Tibial nerve (tissue), 4 donors: ENCODE data around the gene TBX1. TPM values are rescaled to one million over a fixed set of nuclear protein-coding genes. Genes with fewer than 3 reads are reported as not detected.

Experiments used
- DNase-seq, 2 donors: peaks; one replicate each; pipeline ENCODE4 v3.0.0-alpha.2; 2019; ENCODE audit warnings: low spot score in 2 of 2
- H3K27ac ChIP-seq, 4 donors: fragments of 200-600 bp; sonication (generic) in 3 of 4; one replicate each; pipeline ENCODE4 v1.5.1; 2017 to 2019; ENCODE audit warnings: mild to moderate bottlenecking in 1 of 4
- H3K27me3 ChIP-seq, 2 donors: fragments of 200-600 bp; sonication (generic) in 1 of 2; one replicate each; pipeline versions ENCODE4 v1.5.1 to v1.6.0; 2017 to 2019
- H3K36me3 ChIP-seq, 3 donors: fragments of 200-600 bp; sonication (generic); one replicate each; pipeline ENCODE4 v1.5.1; 2018 to 2019
- H3K4me1 ChIP-seq, 4 donors: fragments of 200-600 bp; sonication (generic) in 3 of 4; one replicate each; pipeline ENCODE4 v1.5.1; 2017 to 2019
- H3K4me3 ChIP-seq, 4 donors: fragments of 200-600 bp; sonication (generic) in 3 of 4; one replicate each; pipeline ENCODE4 v1.5.1; 2017 to 2019; ENCODE audit warnings: mild to moderate bottlenecking in 1 of 4, moderate library complexity in 1 of 4
- H3K9me3 ChIP-seq, 4 donors: fragments of 200-600 bp; sonication (generic) in 3 of 4; one replicate each; pipeline ENCODE4 v1.5.1; 2017 to 2019
- CTCF ChIP-seq, 5 experiments: fragments of 200-600 bp in 3 of 5; fragments of 450-650 bp in 2 of 5; sonication (generic) in 3 of 5; IDR thresholded peaks; one replicate each; pipeline ENCODE4 v1.5.1; 2016 to 2019; ENCODE audit warnings: antibody characterized with exemption in 5 of 5, mild to moderate bottlenecking in 3 of 5, moderate library complexity in 2 of 5
- EP300 ChIP-seq, 2 donors: sonication (generic); formaldehyde crosslinking; IDR thresholded peaks; one replicate each; pipeline ENCODE4 v1.6.1; 2017; ENCODE audit warnings: antibody characterized with exemption in 2 of 2, mild to moderate bottlenecking in 1 of 2
- POLR2A ChIP-seq, 2 donors: fragments of 450-650 bp; IDR thresholded peaks; one replicate each; pipeline ENCODE4 v1.6.1; 2017; ENCODE audit warnings: antibody characterized with exemption in 2 of 2, mild to moderate bottlenecking in 2 of 2, moderate library complexity in 2 of 2
- WGBS, 2 donors: methylation state at CpG; one replicate each; pipeline ENCODE4 v1.1.5; 2018; 5-methylcytosine and 5-hydroxymethylcytosine counted together
- total RNA-seq, 4 donors: library from RNA; depleted of rRNA; stranded (reverse); fragments of >200 nt; gene quantifications; one replicate each; pipeline ENCODE4 v1.1.0, GENCODE V29; 2016

Gene TBX1
- total RNA-seq, 4 donors from 2014 or later, result 0.42 to 3.6 (median 2.6) TPM

- no peak overlapping the region for H3K4me3 ChIP-seq
- WGBS, 2 donors, result 60 to 64% methylated on average over 61 of the region's 61 CpGs
- TF ChIP-seq POLR2A (IDR thresholded peaks at IDR 0.05), result no peak
- TF ChIP-seq EP300 (IDR thresholded peaks at IDR 0.05), result no peak
- TF ChIP-seq CTCF (IDR thresholded peaks at IDR 0.05), result no peak
These were observed 33.0 kb upstream of the TBX1 start for GRCh38 chr22:19727310-19728150.

GRCh38 chr22:19728271-19728670 is 32.3 kb upstream of the TBX1 start:
- Histone ChIP-seq H3K36me3 (no peaks in the 10 kb centered on the region), H3K9me3 (no peaks in the 10 kb centered on the region), H3K4me1 (peaks cover 0 to 22% (median 8%) of the 10 kb centered on the region in 4 donors), H3K27ac (no peak overlapping the region), H3K27me3 (peaks cover 0 to 18% of the 10 kb centered on the region in 2 donors), H3K4me3 (no peak overlapping the region)
- DNase-seq, result no peak
- 75 to 85% methylated on average over 5 to 6 of the region's 6 CpGs for WGBS, 2 donors
- TF ChIP-seq CTCF (IDR thresholded peaks at IDR 0.05), result no peak
- TF ChIP-seq POLR2A (IDR thresholded peaks at IDR 0.05), result no peak
- TF ChIP-seq EP300 (IDR thresholded peaks at IDR 0.05), result no peak

More at GRCh38 chr22:19727310-19728150, 33.0 kb upstream of the TBX1 start:
- DNase-seq, result no peak
- peaks cover 0 to 4% (median 0%) of the 10 kb centered on the region in 3 donors for H3K36me3 ChIP-seq
- peaks cover 0 to 29% (median 10%) of the 10 kb centered on the region in 4 donors for H3K4me1 ChIP-seq
- H3K27me3 ChIP-seq, result peaks cover 0 to 25% of the 10 kb centered on the region in 2 donors
- no peaks in the 10 kb centered on the region for H3K9me3 ChIP-seq
- no peak overlapping the region for H3K27ac ChIP-seq

- 57 to 72% methylated on average over 5 to 10 of the region's 10 CpGs for WGBS, 2 donors
- H3K4me3 ChIP-seq, result no peak overlapping the region
- H3K27me3 ChIP-seq, result peaks cover 0 to 13% of the 10 kb centered on the region in 2 donors
These were observed 31.7 kb upstream of the TBX1 start for GRCh38 chr22:19728836-19729235.

GRCh38 chr22:19729507-19729906 is 31.1 kb upstream of the TBX1 start:
- H3K27me3 ChIP-seq, result peaks cover 0 to 10% of the 10 kb centered on the region in 2 donors
- DNase-seq, result no peak
- no peaks in the 10 kb centered on the region for H3K9me3 ChIP-seq
- 79 to 80% methylated on average over 4 to 8 of the region's 9 CpGs for WGBS, 2 donors
- no peak overlapping the region for H3K4me3 ChIP-seq
- H3K36me3 ChIP-seq, result no peaks in the 10 kb centered on the region
- TF ChIP-seq EP300 (IDR thresholded peaks at IDR 0.05), result no peak
- TF ChIP-seq POLR2A (IDR thresholded peaks at IDR 0.05), result no peak
- TF ChIP-seq CTCF (IDR thresholded peaks at IDR 0.05), result no peak
- H3K27ac ChIP-seq, result no peak overlapping the region
- H3K4me1 ChIP-seq, result peaks cover 0 to 10% (median 6%) of the 10 kb centered on the region in 4 donors

More at GRCh38 chr22:19728836-19729235, 31.7 kb upstream of the TBX1 start:
- Histone ChIP-seq H3K4me1 (peaks cover 0 to 16% (median 6%) of the 10 kb centered on the region in 4 donors), H3K27ac (no peak overlapping the region), H3K9me3 (no peaks in the 10 kb centered on the region), H3K36me3 (no peaks in the 10 kb centered on the region)
- DNase-seq, result no peak
- TF ChIP-seq POLR2A (IDR thresholded peaks at IDR 0.05) (no peak), CTCF (IDR thresholded peaks at IDR 0.05) (no peak), EP300 (IDR thresholded peaks at IDR 0.05) (no peak)

GRCh38 chr22:19730198-19730597 is 30.4 kb upstream of the TBX1 start:
- 88 to 95% methylated on average over 7 to 8 of the region's 8 CpGs for WGBS, 2 donors
- TF ChIP-seq POLR2A (IDR thresholded peaks at IDR 0.05), result no peak
- no peak for TF ChIP-seq CTCF (IDR thresholded peaks at IDR 0.05)
- TF ChIP-seq EP300 (IDR thresholded peaks at IDR 0.05), result no peak
- H3K27ac ChIP-seq, result no peak overlapping the region

More at GRCh38 chr22:19730198-19730597, 30.4 kb upstream of the TBX1 start:
- H3K27me3 ChIP-seq, result peaks cover 0 to 3% of the 10 kb centered on the region in 2 donors
- DNase-seq, result no peak
- no peaks in the 10 kb centered on the region for H3K36me3 ChIP-seq
- H3K9me3 ChIP-seq, result no peaks in the 10 kb centered on the region
- no peak overlapping the region for H3K4me3 ChIP-seq
- peaks cover 0 to 10% (median 6%) of the 10 kb centered on the region in 4 donors for H3K4me1 ChIP-seq
